Occipital lobe (tissue), 2 donors: ENCODE measurements around the gene RER1. TPM values are rescaled to one million over a fixed set of nuclear protein-coding genes. Genes with fewer than 3 reads are reported as not detected.

Experiments used
- DNase-seq: peaks from one replicate; lab custom pipeline; 2025; lab: John Stamatoyannopoulos, UW
- total RNA-seq: library from RNA; depleted of rRNA; stranded (reverse); fragments of >200 nt; gene quantifications from one replicate; pipeline ENCODE4 v1.2.3, GENCODE V29; 2014

RER1 gene
- total RNA-seq, 1 donor from 2014 or later = 34.5 TPM

DNA sequence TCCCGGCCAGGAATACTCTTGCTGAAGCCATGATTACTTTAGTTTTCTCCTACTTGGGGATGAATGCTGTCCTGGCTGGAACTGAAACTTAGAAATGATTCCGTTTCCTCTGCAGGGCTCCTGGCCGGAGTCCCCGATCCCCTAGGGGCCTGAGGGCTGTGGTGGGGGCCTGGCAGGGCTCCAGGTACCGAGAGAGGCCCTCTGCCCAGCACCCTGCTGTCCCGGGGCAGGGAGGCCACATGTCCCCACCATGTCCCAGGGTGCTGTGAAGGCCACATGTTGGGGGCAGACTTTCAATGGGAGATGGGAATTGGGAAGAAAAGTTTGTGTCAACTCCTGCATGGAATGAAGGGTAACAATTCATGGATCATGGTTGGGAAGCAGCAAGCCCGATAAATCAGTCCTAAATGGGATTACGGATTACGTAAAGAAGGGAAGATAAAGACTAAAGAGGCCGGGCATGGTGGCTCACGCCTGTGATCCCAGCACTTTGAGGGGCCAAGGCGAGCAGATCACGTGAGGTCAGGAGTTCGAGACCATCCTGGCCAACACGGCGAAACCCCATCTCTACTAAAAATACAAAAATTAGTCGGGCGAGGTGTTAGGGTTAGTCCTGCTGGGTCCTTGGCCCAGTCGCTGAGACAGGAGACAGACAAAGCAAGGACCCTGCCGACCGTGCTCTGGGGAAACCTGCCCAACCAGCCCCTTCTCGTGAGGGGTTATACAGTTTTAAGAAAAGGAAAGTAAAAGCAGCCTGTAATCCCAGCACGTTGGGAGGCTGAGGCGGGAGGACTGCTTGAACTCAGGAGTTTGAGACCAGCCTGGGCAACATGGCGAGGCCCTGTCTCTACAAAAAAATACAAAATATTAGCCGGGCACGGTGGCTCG, 37.8 kb upstream of the RER1 start:
- no peak for DNase-seq

DNA sequence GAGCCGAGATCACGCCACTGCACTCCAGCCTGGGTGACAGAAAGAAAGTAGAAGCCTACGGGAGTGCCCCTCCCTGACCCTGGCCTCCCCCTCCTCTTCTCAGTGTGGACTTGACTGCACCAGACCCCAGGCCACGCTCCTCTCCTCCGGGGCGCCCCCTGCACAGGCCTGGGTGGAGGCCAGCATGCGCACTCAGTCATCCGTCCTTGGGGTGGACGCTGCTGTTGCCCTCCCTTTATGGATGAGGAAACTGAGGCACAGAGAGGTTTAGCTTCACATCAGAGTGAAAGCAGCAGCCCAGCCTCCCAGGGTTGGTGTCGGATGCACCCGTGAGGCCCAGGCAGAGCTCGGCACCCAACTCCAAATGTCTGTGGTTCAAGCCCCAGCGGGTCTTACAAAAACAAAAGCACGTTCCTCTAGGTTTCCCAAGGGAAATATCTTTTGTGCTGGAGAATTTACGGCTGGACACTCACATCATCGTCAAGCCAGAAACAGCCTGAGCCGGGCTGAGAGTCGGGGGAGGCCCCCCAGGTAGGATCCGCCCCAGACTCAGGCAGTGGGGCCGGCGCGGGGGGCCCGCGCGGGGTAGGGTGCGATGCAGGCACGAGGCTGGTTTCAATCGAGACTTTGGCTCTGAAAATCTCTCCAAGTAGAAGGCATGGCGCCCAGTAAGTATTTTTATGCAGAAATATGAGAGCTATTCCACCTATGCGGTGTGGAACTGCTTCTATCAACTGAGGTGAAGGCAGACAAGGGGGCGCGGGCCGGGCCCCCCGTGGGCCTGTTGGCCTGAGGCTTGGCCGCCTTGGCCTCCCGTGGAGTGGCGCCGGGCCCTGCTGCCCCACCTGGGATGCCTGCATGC, 36.9 kb upstream of the RER1 start:
- DNase-seq = no peak

DNA sequence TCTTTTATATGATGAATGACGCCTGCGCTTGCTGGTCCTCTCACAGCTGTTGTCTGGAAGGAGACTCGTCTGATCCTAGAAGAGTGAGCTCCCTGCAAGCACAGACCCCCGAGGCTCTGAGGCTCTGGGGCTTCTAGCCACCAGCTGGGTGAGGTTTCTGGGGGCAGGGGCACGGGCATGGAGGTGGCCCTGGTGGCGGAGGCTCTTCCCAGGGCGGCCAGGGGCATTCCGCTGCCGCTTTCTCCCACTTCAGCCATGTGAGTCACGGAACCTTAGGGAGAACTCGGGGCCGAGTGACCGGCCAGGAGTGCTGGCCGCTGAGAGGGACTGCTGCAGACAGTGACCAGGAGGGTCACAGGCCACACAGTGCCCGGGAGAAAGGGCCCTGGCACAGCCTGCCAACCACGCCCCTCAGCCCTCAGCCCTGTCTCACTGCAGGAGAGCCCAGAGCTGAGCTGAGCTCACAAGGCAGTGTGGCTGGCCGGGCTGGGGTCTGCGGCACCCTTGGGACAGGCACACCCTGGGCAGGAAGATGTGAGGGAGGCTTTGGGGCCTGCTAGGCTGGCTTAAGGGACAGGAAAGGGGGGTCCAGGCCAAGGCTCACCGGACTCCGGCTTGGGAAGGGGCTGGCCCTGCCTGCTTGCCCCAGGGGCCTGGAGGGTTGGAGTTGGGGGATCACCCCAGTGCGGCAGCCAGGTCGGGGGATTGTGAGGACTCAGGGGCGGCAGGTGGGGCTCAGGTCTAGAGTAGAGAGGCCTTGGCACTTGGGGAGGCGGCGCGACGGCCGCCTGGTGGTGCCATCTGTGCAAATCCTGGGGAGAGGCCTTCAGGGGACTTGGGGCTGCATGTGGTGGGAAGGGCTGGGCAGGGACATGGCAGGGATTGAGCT, 36.0 kb upstream of the RER1 start:
- DNase-seq = no peak

DNA sequence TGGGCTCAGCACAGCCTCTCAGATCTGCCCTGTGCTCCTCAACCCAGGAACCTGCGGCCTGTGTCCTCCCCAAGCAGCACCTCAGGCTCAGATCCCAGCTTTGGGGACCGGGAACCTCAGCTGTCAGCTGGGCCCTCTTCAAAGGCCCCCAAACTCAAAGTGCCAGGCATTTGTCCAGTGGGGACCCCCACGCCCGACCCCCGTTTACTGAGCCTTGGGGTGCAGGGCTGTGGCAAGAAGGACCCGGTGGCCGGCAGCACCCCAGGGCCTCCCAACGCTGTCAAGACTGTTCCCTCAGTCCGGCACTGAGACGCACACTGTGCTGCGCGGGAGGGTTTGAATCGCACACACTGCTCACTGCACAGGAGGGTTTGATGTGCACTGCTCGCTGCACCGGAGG, 35.2 kb upstream of the RER1 start:
- no peak for DNase-seq

DNA sequence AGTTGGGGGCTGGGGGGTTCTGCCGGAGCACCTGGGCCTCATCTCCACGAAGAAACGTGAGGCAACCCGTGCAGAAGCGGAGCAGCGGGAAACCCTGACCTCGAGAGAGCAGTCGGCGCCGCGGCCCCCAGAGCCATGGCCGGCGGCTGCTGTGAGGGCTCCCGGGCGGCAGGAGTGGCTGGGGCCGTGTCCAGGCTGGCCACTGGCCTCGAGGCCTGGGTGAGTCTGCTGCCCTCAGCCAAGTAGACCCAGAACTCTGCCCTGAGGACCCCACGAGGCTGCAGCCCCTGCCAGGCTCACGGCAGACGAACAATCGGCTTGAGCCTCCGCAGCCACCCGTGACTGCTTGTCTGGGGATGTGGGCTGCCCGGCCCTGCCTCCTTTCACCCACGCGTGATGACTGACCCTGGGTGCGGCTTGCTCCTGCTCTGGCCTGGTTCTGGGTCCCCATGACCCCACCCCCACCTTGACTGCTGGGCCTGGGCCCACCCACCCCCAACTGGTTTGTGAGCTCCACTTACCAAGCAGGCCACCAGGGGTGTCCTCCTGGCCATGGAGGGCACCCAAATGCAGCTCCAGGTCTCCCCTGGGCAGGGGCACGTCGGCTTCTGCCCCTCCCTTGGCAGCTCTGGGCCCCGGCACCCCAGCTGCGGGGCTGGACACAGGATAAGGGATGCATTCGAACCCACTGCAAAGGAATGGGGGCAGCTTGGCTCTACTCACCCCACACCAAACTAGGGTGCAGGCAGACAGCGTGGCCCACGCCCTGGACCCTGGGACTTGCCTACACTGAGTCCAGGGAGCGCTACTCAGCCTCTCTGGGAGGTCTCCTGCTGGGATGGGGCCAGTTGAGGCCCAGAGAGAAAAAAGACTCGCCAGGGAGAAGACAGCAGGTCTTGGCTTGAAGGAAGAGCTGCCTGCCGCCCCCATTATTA, 34.5 kb upstream of the RER1 start:
- no peak for DNase-seq

DNA sequence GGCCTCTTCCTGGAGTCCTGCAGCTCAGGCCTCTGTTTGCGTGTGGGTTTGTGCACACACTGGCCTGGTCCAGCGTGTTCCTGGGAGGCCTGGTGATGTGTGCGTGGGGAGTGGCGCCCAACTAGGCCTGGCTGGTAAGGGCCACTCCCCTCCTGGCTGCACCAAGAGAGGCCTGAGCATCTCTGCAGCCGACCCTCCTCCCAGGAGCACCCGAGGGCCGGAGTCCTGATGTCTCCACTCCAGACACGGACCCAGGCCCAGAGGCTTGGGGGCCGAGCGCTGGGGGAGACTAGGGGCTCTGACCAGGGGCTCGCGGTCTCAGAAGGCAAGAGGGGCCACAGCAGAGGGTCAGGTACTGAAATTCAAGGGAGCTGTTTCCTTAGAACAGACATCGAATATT, 33.6 kb upstream of the RER1 start:
- no peak for DNase-seq

DNA sequence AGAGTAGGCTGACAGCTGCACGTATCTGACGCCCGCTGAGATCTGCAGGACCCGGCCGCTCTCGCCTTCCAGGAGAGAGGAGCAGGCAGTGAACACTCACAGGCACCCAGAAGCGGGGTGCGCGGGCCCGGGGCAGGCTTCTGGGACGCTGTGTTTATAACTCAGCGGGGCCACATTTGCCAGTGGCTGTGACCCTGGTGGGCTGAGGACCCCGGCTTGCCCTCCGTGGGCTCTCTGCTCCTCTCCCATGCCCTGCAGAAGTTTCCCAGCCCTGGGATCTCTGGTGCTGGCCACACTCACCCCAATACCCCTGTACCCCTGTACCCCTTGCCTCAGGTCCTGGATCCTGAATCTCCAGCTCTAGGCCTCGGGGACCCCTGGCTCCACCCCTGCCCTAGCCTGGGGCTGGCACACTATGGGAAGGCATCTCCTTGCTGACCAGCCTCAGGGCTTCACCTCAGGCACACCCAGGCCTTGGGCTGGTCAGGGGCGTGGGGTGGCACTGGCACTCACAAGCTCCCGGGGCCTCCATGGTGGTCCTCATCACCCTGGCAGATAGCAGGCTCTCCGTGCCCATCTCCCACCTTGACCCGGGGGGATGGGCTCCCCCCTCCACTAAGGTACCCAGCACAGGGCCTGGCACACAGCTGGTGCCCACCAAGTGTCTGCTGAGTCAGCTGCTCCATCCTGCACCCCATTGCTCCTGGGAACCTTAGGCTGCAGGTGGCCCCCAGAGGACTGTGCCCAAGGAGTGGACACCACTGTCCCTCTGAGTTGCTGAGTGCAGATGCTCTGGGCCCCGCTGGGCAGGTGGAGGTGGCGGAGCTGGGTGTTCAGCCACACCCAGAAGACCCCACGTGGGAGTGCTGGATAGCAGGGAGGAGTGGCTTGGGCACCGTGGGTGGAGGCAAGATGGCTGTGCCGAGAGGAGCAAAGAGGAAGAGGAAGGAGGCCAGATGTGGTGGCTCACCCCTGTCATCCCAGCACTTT, 32.7 kb upstream of the RER1 start:
- DNase-seq = no peak

DNA sequence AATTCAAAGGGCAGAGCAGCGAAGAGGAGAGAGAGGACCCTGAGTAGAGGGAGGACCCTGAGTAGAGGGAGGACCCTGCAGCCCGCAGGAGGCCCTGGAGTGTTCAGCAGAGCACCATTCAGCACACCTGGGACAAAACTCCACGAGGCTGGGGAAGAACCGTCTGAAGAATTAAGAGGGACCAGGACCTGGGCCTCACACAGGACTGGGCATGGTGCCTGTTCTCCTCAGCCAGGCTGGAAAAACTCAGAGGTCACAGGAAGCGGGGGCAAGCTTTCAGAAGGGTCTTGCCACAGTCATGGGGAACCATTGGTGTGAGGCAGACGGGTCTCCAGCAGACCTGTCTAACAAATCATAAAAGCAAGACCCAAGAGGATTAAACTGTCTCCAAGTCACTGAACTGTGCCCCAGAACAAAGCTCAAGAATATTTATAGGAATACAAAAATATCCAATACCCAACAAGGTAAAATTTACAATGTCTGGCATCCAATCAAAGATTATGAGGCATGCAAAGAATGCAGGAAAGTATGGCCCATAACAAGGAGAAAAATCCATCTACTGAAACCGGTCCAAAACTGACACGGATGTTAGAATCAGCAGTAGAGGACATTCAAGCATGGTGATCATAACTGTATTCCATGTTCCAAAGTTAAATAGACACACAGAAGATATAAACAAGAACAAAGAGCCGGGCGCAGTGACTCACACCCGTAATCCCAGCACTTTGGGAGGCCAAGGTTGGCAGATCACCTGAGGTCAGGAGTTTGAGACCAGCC, 30.9 kb upstream of the RER1 start:
- no peak for DNase-seq

DNA sequence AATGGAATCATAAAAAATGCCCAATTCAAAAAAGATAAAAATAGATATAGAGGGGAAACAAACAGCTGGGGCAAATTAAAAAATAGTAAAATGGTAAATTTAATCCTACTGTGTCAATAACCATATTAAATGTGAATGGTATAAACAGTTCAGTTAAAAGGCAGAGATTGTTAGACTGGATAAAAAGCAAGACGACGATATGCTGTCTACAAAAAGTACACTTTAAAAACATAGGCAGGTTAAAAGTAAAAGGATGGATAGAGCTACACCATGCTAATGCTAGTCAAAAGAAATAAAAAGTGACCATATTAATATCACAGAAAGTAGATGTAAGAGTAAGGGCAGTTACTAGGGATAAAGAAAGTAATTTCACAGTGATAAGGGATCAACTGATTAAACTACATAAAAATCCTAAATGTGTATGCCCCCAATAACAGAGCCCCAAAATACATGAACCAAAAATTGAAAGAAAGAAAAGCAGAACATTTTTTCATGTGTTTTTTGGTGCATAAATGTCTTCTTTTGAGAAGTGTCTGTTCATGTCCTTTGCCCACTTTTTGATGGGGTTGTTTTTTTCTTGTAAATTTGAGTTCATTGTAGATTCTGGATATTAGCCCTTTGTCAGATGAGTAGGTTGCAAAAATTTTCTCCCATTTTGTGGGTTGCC, 27.7 kb upstream of the RER1 start:
- no peak for DNase-seq

DNA sequence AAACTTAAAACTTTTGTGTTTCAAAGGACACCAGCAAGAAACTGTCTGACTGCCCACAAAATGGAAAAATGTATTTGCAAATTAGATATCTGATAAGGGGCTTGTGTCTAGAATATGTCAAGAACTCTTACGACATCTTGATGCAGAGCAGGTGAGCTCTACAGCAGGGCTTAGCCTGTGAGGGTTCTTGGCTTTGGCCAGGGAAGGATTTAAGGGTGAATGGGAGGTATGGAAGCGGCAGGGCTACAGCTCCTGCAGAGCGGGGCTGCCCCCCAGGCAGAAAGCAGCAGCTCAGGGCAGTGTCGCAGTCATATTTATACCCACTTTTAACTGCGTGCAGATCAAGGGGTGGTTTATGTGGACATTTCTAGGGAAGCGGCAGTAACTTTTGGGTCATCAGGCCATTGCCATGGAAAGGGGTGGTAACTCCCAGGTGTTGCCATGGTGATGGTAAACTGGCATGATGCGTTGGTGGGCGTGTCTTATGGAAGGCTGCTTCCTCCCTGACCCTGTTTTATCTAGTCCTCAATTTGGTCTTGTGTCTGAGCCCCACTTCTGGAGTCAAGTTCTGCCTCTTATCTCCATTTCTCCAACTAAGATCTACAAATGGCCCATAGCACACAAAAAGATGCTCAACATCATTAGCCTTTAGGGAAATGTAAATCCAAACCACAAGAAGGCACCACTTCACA, 23.4 kb upstream of the RER1 start:
- no peak for DNase-seq

DNA sequence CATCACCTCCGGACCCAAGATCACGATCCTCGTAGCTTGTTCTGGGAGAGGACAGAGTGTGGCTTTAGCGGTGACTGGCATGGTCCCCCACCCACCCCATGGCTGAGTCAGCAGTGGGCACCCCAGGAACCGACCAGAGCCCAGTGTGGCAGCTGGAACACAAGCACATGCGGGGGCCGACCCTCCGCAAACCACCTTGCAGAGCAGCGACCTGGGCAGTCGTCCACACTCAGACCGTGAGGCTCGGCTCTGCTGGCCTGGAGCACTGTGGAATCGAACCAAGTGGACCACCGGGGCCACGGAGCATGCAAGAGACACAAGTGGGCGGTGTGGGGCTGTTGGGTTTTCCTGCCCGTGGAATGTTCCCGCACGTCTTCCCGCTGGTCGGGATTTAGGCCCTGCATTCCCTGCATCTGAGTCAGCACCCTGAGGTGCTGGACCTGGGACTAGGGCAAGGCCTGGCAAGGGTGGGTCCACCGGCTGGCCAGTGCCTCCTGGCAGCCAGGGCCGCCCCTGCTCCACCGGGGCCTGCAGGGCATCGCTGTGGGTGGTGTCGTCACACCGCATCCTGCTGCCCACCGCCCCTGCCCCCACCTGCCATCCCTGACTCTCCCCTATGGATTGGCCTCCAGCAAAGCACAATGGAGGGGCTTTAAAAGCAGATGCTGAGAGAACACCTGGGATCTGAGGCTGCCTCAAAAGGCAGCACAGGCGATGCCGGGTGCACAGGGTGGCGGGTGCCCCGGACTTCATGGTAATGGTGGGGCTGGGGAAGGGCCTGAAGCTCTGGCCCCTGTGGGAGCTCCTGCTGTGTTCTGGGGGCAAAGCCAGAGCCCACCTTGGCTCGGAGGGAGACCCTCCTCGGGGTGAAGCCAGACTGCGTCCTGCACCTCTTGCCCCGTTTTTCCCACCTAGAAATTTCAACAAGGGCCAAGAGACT, 18.8 kb upstream of the RER1 start:
- DNase-seq = no peak

DNA sequence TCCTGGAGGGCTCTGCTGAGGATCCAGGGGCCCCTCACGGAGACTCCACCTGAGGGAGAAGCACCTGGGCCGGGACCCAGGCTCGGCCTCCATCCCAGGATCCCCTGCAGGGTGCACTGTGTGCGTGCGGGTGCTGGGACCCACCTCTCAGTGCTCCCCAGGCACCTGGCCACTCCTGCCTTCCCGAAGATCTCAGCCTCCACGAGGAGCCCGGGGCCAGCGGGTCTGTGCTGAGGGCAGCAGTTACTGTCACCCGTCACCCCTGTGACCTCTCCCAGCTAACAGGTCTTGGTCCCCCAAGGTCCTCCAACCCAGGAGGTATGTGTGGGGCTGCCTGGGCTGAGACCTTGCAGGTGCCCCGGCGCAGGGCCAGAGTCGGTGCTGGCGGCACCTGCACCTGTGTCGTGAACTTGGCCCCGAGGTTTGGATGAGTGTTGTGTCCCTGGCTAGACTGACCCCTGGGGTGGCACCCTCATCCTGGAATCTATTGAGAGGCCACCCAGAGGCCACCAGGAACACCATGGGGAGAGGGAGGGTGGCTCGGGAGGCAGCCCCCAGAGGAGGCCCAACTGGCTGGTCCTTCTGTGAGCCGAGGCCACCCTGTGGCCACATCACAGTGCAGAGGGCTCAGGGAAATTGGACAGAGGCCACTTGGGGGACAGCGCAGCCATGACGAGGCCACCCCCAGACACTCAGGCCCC, 17.9 kb upstream of the RER1 start:
- DNase-seq = no peak

DNA sequence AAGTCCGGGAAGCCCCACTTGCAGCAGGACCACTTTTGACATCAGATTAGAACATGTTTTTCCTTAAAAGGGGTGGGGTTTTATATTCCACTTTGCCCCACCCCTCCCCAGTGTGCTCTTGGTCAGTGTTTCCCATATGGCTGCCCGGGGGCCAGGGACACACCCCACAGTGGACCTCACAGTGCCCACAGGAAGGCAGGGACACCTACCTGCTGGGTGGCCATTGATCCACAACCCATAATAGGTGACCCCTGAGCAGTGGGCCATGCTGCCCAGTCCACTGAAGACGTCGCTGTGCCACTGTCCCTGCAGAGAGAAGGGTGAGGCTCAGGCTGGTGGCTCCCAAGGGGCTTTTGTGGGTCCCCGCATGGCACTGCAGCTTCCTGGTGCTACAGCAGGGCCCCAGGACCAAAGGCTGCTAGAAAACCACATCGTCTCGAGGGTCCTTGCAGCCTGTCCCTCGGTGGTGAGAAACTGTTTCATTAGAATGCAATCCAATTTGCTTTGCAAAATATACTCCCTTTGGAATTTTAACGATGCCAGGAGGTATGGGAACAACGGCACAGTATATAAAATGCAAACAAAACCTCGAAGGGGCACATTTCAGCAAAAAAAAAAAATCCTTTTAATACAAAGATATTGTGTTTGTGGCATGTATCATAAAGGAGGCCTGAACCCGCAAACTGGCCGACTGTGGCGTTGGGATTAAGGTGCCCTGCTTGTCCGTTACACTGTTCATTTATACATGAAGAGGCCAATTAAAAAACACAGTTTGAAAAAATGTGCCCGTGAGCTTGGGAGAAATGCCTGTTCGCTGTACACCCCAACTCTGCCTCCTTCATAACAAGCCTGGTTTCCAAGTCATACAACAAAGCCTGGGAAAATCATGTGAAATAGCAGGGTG, 17.1 kb upstream of the RER1 start:
- no peak for DNase-seq

DNA sequence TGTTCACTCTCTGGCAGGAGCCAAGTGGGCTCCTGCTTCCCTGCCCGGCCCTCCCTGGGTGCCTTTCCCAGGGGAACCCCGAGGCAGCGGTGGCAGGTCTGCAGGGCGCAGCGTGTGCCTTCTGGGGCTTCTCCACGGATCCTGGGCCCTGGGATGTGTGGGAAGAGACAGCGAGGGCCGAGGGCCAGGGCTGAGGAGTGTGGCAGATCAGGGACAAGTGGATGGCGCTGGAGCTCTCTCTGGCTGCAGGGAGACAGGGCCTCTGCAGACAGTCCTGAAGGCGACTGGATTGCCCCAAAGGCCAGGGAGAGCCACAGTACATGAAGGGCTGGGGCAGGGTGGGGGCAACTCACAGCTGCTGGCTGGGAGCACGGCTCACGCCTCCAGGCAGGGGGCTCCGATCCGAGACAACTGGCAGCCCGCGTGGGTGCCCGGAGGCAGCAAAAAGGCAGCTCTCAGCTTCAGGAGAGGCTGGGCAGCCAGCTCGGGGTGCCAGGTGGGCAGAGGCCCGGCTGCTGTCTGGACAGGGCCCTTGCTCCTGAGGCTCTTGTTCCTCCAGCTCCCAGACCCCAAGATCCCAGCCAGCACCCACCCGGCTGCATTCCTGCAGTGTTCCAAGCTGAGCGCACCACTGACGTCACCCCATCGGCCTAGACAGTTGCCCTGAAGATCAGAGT, 16.3 kb upstream of the RER1 start:
- no peak for DNase-seq
